SU-DHL-6 (cell line): ENCODE data around the gene NCR3LG1.

Experiments used
- H2AFZ ChIP-seq: fragments of 200-600 bp; sonication (generic); 2 replicates; pipeline ENCODE4 v1.6.1; 2014; ENCODE audit warnings: low read depth, mild to moderate bottlenecking, moderate library complexity, mixed read lengths, antibody characterized with exemption, low read length; ENCODE audit not compliant: severe bottlenecking
- H3F3A ChIP-seq: fragments of 200-600 bp; shearing (Covaris generic); 2 replicates; pipeline ENCODE4 v1.6.0; 2016; ENCODE audit warnings: antibody characterized with exemption, mild to moderate bottlenecking; ENCODE audit not compliant: insufficient read depth
- H3K27ac ChIP-seq: fragments of 200-600 bp; sonication (generic); 2 replicates; pipeline ENCODE4 v1.5.1; 2016; ENCODE audit warnings: low read depth, mild to moderate bottlenecking, low read length, moderate library complexity, mixed read lengths
- H3K27me3 ChIP-seq: fragments of 200-600 bp; sonication (generic), shearing (Covaris generic); 2 replicates; pipeline ENCODE4 v1.6.0; 2014; ENCODE audit warnings: mild to moderate bottlenecking, low read length
- H3K36me3 ChIP-seq: fragments of 200-600 bp; sonication (generic); 2 replicates; pipeline ENCODE4 v1.6.1; 2014; ENCODE audit warnings: mild to moderate bottlenecking, low read length, mixed read lengths
- H3K4me2 ChIP-seq: fragments of 300-600, 200-600 bp; shearing (Covaris generic), sonication (generic); 2 replicates; pipeline ENCODE4 v1.6.0; 2014; ENCODE audit warnings: low read length, low read depth, mild to moderate bottlenecking; ENCODE audit not compliant: poor library complexity, severe bottlenecking
- H3K4me3 ChIP-seq: fragments of 200-600 bp; sonication (generic); 2 replicates; pipeline ENCODE4 v1.5.1; 2014; ENCODE audit warnings: antibody characterized with exemption, low read length, mild to moderate bottlenecking, mixed read lengths; ENCODE audit not compliant: insufficient read depth, poor library complexity, severe bottlenecking
- H3K79me2 ChIP-seq: fragments of 200-600 bp; sonication (generic); 2 replicates; pipeline ENCODE4 v1.6.1; 2014; ENCODE audit warnings: mild to moderate bottlenecking, low read length, moderate library complexity; ENCODE audit not compliant: insufficient read depth
- H3K9ac ChIP-seq: fragments of 200-600 bp; sonication (generic); 2 replicates; pipeline ENCODE4 v1.7.0; 2014; ENCODE audit warnings: mild to moderate bottlenecking, low read length
- H3K9me2 ChIP-seq: fragments of 200-600 bp; sonication (generic); replicated peaks from 2 replicates; pipeline ENCODE4 v1.6.1; 2014; ENCODE audit warnings: low read length; ENCODE audit not compliant: insufficient read depth
- H3K9me3 ChIP-seq: fragments of 200-600 bp; sonication (generic); 2 replicates; pipeline ENCODE4 v1.6.1; 2014; ENCODE audit warnings: low read length, mixed read lengths; ENCODE audit not compliant: insufficient read depth
- H4K20me1 ChIP-seq: fragments of 200-600 bp; sonication (generic); 2 replicates; pipeline ENCODE4 v1.6.1; 2014; ENCODE audit warnings: low read depth, mild to moderate bottlenecking, antibody characterized with exemption, low read length, moderate library complexity, mixed read lengths
- EZH2phosphoT487 ChIP-seq: fragments of 200-600 bp; sonication (generic), shearing (Covaris generic); conservative IDR thresholded peaks from 2 replicates; pipeline ENCODE4 v1.6.1; 2018; ENCODE audit warnings: mild to moderate bottlenecking, antibody characterized with exemption, low read length, moderate library complexity, mixed read lengths
- TF ChIP-seq, protein P1 (sequence below): fragments of 200-600 bp; sonication (generic); IDR thresholded peaks from one replicate; pipeline ENCODE4 v1.5.1; 2017; ENCODE audit warnings: antibody characterized with exemption, mild to moderate bottlenecking, low read length, moderate library complexity; ENCODE audit not compliant: insufficient read depth, poor library complexity, severe bottlenecking

The NCR3LG1 gene

DNA sequence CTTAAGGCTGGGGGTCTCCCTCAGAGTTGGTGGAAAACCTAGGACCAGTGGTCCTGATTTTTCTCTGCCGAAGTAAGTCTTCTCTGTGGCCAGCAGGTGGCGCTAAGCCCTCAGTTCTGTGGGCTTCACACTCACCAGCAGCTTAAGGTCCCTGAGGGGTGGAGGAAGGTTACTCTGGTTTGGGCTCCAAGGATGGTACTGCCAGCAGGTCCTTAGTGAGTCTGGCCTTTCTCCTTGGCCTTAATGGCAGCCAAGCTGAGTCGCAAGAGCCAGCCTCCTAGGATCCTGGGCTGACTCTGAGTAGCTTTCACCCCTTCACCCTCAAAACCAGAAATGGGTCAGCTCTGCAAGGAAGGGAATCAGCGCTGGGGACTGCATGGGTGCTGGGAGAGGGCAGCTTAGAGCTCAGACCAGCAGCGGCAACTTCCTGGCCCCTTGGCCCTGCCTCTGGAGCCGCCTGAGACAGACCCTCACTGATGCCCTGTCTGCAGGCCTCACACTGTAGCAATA, 32.5 kb downstream of the NCR3LG1 start:
- no peak overlapping the region for H3K27ac ChIP-seq
- no peaks in the 10 kb centered on the region for H3K27me3 ChIP-seq
- no peaks in the 10 kb centered on the region for H3K9me3 ChIP-seq
- no peaks in the 10 kb centered on the region for H4K20me1 ChIP-seq
- peaks cover 4% of the 10 kb centered on the region for H3K36me3 ChIP-seq
- H3F3A ChIP-seq, result no peaks in the 10 kb centered on the region
- no peaks in the 10 kb centered on the region for H3K9me2 ChIP-seq
- TF ChIP-seq, protein P1, sequence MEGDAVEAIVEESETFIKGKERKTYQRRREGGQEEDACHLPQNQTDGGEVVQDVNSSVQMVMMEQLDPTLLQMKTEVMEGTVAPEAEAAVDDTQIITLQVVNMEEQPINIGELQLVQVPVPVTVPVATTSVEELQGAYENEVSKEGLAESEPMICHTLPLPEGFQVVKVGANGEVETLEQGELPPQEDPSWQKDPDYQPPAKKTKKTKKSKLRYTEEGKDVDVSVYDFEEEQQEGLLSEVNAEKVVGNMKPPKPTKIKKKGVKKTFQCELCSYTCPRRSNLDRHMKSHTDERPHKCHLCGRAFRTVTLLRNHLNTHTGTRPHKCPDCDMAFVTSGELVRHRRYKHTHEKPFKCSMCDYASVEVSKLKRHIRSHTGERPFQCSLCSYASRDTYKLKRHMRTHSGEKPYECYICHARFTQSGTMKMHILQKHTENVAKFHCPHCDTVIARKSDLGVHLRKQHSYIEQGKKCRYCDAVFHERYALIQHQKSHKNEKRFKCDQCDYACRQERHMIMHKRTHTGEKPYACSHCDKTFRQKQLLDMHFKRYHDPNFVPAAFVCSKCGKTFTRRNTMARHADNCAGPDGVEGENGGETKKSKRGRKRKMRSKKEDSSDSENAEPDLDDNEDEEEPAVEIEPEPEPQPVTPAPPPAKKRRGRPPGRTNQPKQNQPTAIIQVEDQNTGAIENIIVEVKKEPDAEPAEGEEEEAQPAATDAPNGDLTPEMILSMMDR, result peak; percentile 99
- TF ChIP-seq EZH2phosphoT487, result no peak
- H3K9ac ChIP-seq, result no peak overlapping the region
- no peaks in the 10 kb centered on the region for H3K79me2 ChIP-seq
- H3K4me2 ChIP-seq, result no peak overlapping the region
- no peak overlapping the region for H3K4me3 ChIP-seq
- no peak overlapping the region for H2AFZ ChIP-seq

DNA sequence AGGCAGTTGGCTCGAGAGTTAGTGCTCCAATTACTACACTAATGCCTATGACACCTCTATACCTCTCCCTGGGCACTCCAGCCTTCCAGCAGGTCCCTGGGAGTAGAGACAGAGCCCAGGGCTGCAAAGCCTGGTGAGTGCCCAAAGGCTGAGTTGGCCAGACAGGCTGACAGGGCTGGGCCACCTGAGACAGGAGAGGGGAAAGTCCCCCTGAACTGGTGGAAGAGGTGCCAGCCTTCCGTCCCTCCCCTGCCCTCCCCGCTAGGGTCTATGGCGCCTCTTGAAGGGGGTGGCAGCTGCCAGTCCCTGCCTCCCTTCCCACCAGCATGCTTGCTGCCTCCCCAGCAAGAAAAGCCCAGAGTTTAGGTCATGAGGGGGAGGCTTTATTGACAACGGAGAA, 33.9 kb downstream of the NCR3LG1 start:
- no peaks in the 10 kb centered on the region for H3K36me3 ChIP-seq
- H3K9ac ChIP-seq, result no peak overlapping the region
- no peaks in the 10 kb centered on the region for H3K79me2 ChIP-seq
- H4K20me1 ChIP-seq, result no peaks in the 10 kb centered on the region
- no peak overlapping the region for H3K27ac ChIP-seq
- H2AFZ ChIP-seq, result no peak overlapping the region
- H3K9me2 ChIP-seq, result no peaks in the 10 kb centered on the region
- H3K4me3 ChIP-seq, result no peak overlapping the region
- H3K27me3 ChIP-seq, result no peaks in the 10 kb centered on the region
- TF ChIP-seq, protein P1, result no peak
- no peak for TF ChIP-seq EZH2phosphoT487
- no peaks in the 10 kb centered on the region for H3K9me3 ChIP-seq
- no peak overlapping the region for H3K4me2 ChIP-seq
- H3F3A ChIP-seq, result 0 out of 2 replicates have a peak, but pooled peaks cover 3% of the 10 kb centered on the region

DNA sequence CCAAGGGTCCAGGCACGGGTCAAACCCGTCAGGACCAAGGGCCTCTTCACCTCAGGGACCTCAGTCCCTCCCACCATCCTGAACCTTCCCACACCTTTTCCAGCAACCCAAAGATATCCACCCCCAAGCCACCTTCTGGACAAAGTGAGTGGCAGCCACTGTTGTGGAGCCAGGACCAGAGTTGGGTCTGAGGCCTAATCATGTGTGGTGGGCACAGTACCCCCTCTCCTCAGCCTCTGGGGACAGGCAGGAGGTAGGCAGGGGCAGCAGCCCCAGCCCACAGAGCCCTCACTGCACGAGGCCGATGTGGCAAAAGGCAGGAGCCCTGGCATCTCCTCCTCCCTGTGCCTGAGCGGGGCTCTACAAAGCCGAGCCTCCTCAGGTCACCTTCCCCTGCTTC, 34.3 kb downstream of the NCR3LG1 start:
- TF ChIP-seq EZH2phosphoT487, result no peak
- TF ChIP-seq, protein P1, result no peak
- Histone ChIP-seq H4K20me1 (no peaks in the 10 kb centered on the region), H3K4me3 (no peak overlapping the region), H3K4me2 (no peak overlapping the region), H3K27me3 (no peaks in the 10 kb centered on the region), H3K79me2 (no peaks in the 10 kb centered on the region), H3K27ac (no peak overlapping the region), H3K9me3 (no peaks in the 10 kb centered on the region), H3K36me3 (no peaks in the 10 kb centered on the region), H3K9ac (no peak overlapping the region), H3K9me2 (no peaks in the 10 kb centered on the region), H2AFZ (no peak overlapping the region), H3F3A (0 out of 2 replicates have a peak, but pooled peaks cover 3% of the 10 kb centered on the region)
